Hepatocyte (in vitro differentiated cells): Measurements from ENCODE around the gene NDUFA8.

Experiments
- CTCF ChIP-seq: fragments of 200-600 bp; sonication (generic); IDR thresholded peaks from 2 replicates; pipeline ENCODE4 v1.5.1; 2016; ENCODE audit warnings: antibody characterized with exemption, mild to moderate bottlenecking; ENCODE audit not compliant: poor library complexity
- EZH2 ChIP-seq: fragments of 200-600 bp; sonication (generic); IDR thresholded peaks from 2 replicates; pipeline ENCODE4 v1.6.1; 2016; ENCODE audit warnings: antibody characterized with exemption, mild to moderate bottlenecking, borderline replicate concordance

GRCh38 chr9:122204055-122204454, 44.5 kb upstream of the NDUFA8 start:
- TF ChIP-seq CTCF (no peak), EZH2 (no peak)
